CD4-positive, alpha-beta memory T cell (primary cell): ENCODE measurements around the gene PVALEF. TPM values are rescaled to one million over a fixed set of nuclear protein-coding genes. Genes with fewer than 3 reads are reported as not detected.

Source experiments
- microRNA-seq: library from miRNA; unstranded; fragments of <30 nt; microRNA quantifications from one replicate; pipeline ENCODE4 v1.2.0, GENCODE V29; 2021; ENCODE audit warnings: borderline replicate concordance, borderline number of aligned reads, borderline microRNAs expressed, mixed read lengths
- polyA plus RNA-seq, 2 donors: library from polyadenylated mRNA; unstranded; fragments of 300-500 nt; fragmentation: Illumina TruSeq; gene quantifications; one replicate each; pipeline ENCODE4 v1.2.3, GENCODE V29; 2021
- total RNA-seq, 2 experiments: library from RNA; stranded (reverse); gene quantifications; one replicate each; pipeline ENCODE4 v1.2.3, GENCODE V29; 2021

Gene PVALEF
- total and polyA plus RNA-seq, 4 experiments from 2014 or later, result not detected

Small RNAs within 50 kb of the gene (microRNA-seq; reads per million reads assigned to microRNA genes)
- gene MIR1250 (not detected), gene MIR3065 (not detected), gene MIR338 (not detected), gene MIR657 (not detected)

Other genes starting within 250 kb of the PVALEF start
- gene CHMP6, start 173.7 kb upstream of the PVALEF start, total RNA-seq, result 10 to 100 TPM; 41.4 to 42.3 TPM
- 10 to 100 TPM; 36.7 to 48.7 TPM for gene CHMP6, start 173.7 kb upstream of the PVALEF start, polyA plus RNA-seq
- gene BAIAP2, start 130.4 kb upstream of the PVALEF start, total RNA-seq, result 1 to 10 TPM; 5.4 to 7.2 TPM
- 1 to 10 TPM; 2.1 to 5.6 TPM for gene BAIAP2, start 130.4 kb upstream of the PVALEF start, polyA plus RNA-seq
- 1 to 10 TPM; 1.4 to 2.1 TPM for gene AATK, start 714 bp downstream of the PVALEF start, total RNA-seq
- under 1 TPM; 0.09 to 0.17 TPM for gene AATK, start 714 bp downstream of the PVALEF start, polyA plus RNA-seq
- gene CEP131, start 57.5 kb downstream of the PVALEF start, total RNA-seq, result 10 to 100 TPM in 1 of 2 experiments, 1 to 10 TPM in 1; 9.6 to 10.5 TPM
- 1 to 10 TPM; 1.7 to 3.8 TPM for gene CEP131, start 57.5 kb downstream of the PVALEF start, polyA plus RNA-seq
- 100 to 1,000 TPM; 111 to 126 TPM for gene TEPSIN, start 73.5 kb downstream of the PVALEF start, total RNA-seq
- 1 to 10 TPM; 2.0 to 5.3 TPM for gene TEPSIN, start 73.5 kb downstream of the PVALEF start, polyA plus RNA-seq
- gene NDUFAF8, start 73.8 kb downstream of the PVALEF start, total RNA-seq, result 10 to 100 TPM; 40.1 to 45.1 TPM
- 10 to 100 TPM; 64.5 to 78.6 TPM for gene NDUFAF8, start 73.8 kb downstream of the PVALEF start, polyA plus RNA-seq
- 100 to 1,000 TPM; 112 to 113 TPM for gene SLC38A10, start 129.8 kb downstream of the PVALEF start, total RNA-seq
- 10 to 100 TPM; 49.0 to 69.6 TPM for gene SLC38A10, start 129.8 kb downstream of the PVALEF start, polyA plus RNA-seq
- gene BAHCC1, start 229.9 kb downstream of the PVALEF start, total RNA-seq, result not detected
- gene BAHCC1, start 229.9 kb downstream of the PVALEF start, polyA plus RNA-seq, result not detected